Activated B cell treated with CpG ODN at 0.5 μM for 24 hours (primary cell): Measurements from ENCODE around the gene CMTM2. TPM values are rescaled to one million over a fixed set of nuclear protein-coding genes. Genes with fewer than 3 reads are reported as not detected.

ENCODE experiments used
- ATAC-seq: fragments of 200-7000 bp; cut with Tn5 transposase; one replicate; pipeline ENCODE4 v1.10.0; 2021; ENCODE audit warnings: low read depth, mild to moderate bottlenecking, moderate library complexity
- CTCF ChIA-PET: fragments of 350-600 bp; sonication (Branson Sonifier 250); formaldehyde crosslinking; loops from one replicate; lab custom pipeline; 2021; ENCODE audit warnings: antibody characterized with exemption; lab: Charles Lee
- POLR2A ChIA-PET: fragments of 350-600 bp; sonication (Branson Sonifier 250); formaldehyde crosslinking; loops from one replicate; lab custom pipeline; 2021; ENCODE audit warnings: antibody characterized with exemption; lab: Charles Lee
- DNase-seq: peaks from one replicate; pipeline ENCODE4 v3.0.0; 2022
- H3K27ac Mint-ChIP-seq: one replicate; pipeline ENCODE4 v1.8.0; 2020; ENCODE audit warnings: mixed read lengths
- H3K27me3 Mint-ChIP-seq: one replicate; pipeline ENCODE4 v1.8.0; 2021; ENCODE audit warnings: mixed read lengths
- H3K36me3 Mint-ChIP-seq: one replicate; pipeline ENCODE4 v1.8.0; 2021; ENCODE audit warnings: low read depth, mixed read lengths
- H3K4me1 Mint-ChIP-seq: one replicate; pipeline ENCODE4 v1.8.0; 2021; ENCODE audit warnings: mixed read lengths
- H3K4me3 Mint-ChIP-seq: one replicate; pipeline ENCODE4 v1.8.0; 2020; ENCODE audit warnings: mild to moderate bottlenecking, mixed read lengths
- H3K9me3 Mint-ChIP-seq: one replicate; pipeline ENCODE4 v1.8.0; 2020; ENCODE audit warnings: mixed read lengths
- CTCF ChIP-seq: fragments of 200-600 bp; IDR thresholded peaks from one replicate; pipeline ENCODE4 v1.8.0; 2022; ENCODE audit warnings: antibody characterized with exemption, mild to moderate bottlenecking
- intact Hi-C: fragments of 100-400 bp; cut with micrococcal nuclease; formaldehyde crosslinking; loops from one replicate; pipeline ENCODE4 v1.15.1; 2024
- total RNA-seq: library from RNA; stranded (reverse); gene quantifications from 2 replicates; pipeline ENCODE4 v1.2.3, GENCODE V29; 2022

Gene CMTM2
- total RNA-seq, 1 donor from 2014 or later: not detected

GRCh38 chr16:66548868-66549267 lies 30.4 kb upstream of the CMTM2 start:
- ATAC-seq: no peak
- Mint-ChIP-seq H3K4me3 (peak overlapping the region; percentile 78), H3K27me3 (no peaks in the 10 kb centered on the region), H3K36me3 (peaks cover 4% of the 10 kb centered on the region), H3K9me3 (no peaks in the 10 kb centered on the region), H3K4me1 (peaks cover 85% of the 10 kb centered on the region), H3K27ac (peak overlapping the region; percentile 77)
- ChIA-PET POLR2A (interaction anchor here (0.5 to 9.5 kb wide), 4 partner anchors 28 to 96 kb away, joined by 3 to 162 read pairs (median 3); no protein-coding TSS in a partner anchor), CTCF (no interaction called here)
- no peak for DNase-seq
- intact Hi-C loops: loop anchor here (1.0 kb wide), 3 partner anchors 10 to 32 kb away; no protein-coding TSS in a partner anchor
- TF ChIP-seq CTCF: no peak

GRCh38 chr16:66549284-66550131 lies 29.8 kb upstream of the CMTM2 start, which contains the start of gene TK2:
TSS of gene TK2 (minus strand) at chr16:66550122. CDS start at chr16:66550061, 61 bp downstream.
- peaks cover 4% of the 10 kb centered on the region for H3K36me3 Mint-ChIP-seq
- H3K4me1 Mint-ChIP-seq: peaks cover 85% of the 10 kb centered on the region
- H3K27ac Mint-ChIP-seq: peak within 1 kb of the TSS; percentile 77
- H3K4me3 Mint-ChIP-seq: peak within 1 kb of the TSS; percentile 79
- ChIA-PET POLR2A (interaction anchor here (0.6 to 9.5 kb wide), 4 partner anchors 17 to 97 kb away, joined by 3 to 162 read pairs (median 4); no protein-coding TSS in a partner anchor), CTCF (interaction anchor here (1.9 kb wide), 1 partner anchor 37 kb away, joined by 4 read pairs; no protein-coding TSS in a partner anchor)
- TF ChIP-seq CTCF: no peak
- DNase-seq (peak; percentile 64), ATAC-seq (peak; percentile 34)
- no peaks in the 10 kb centered on the region for H3K27me3 Mint-ChIP-seq
- no peaks in the 10 kb centered on the region for H3K9me3 Mint-ChIP-seq
- intact Hi-C loops: loop anchor here (1.0 to 2.0 kb wide), 5 partner anchors 10 to 71 kb away; no protein-coding TSS in a partner anchor

- peaks cover 15% of the 10 kb centered on the region for H3K36me3 Mint-ChIP-seq
- CTCF ChIA-PET: interaction anchor here (0.9 to 1.9 kb wide), 6 partner anchors 13 to 146 kb away, joined by 3 to 5 read pairs (median 4); no protein-coding TSS in a partner anchor
- TF ChIP-seq CTCF: no peak
- DNase-seq: peak; percentile 36
- H3K9me3 Mint-ChIP-seq: no peaks in the 10 kb centered on the region
- H3K27me3 Mint-ChIP-seq: no peaks in the 10 kb centered on the region
- peak overlapping the region; percentile 92 for H3K27ac Mint-ChIP-seq
- H3K4me1 Mint-ChIP-seq: peaks cover 85% of the 10 kb centered on the region
- ATAC-seq: peak; percentile 47
- intact Hi-C loops: loop anchor here (2.0 kb wide), 2 partner anchors 17 to 73 kb away; no protein-coding TSS in a partner anchor
- POLR2A ChIA-PET: interaction anchor here (0.6 to 9.5 kb wide), 9 partner anchors 10 to 53 kb away, joined by 3 to 162 read pairs (median 8); partner anchors contain the start of gene CMTM3
- peak overlapping the region; percentile 96 for H3K4me3 Mint-ChIP-seq
Measured at GRCh38 chr16:66551348-66551759, 27.9 kb upstream of the CMTM2 start.

GRCh38 chr16:66551788-66552285 lies 27.4 kb upstream of the CMTM2 start:
- Mint-ChIP-seq H3K9me3 (no peaks in the 10 kb centered on the region), H3K36me3 (peaks cover 15% of the 10 kb centered on the region), H3K4me1 (peaks cover 81% of the 10 kb centered on the region), H3K27me3 (no peaks in the 10 kb centered on the region), H3K27ac (peak overlapping the region; percentile 92), H3K4me3 (peak overlapping the region; percentile 96)
- intact Hi-C loops: loop anchor here (2.0 kb wide), 2 partner anchors 17 to 73 kb away; no protein-coding TSS in a partner anchor
- ChIA-PET CTCF (interaction anchor here (0.9 to 2.0 kb wide), 9 partner anchors 11 to 147 kb away, joined by 3 to 9 read pairs (median 5); no protein-coding TSS in a partner anchor), POLR2A (interaction anchor here (1.0 to 9.5 kb wide), 15 partner anchors 12 to 186 kb away, joined by 3 to 162 read pairs (median 6); partner anchors contain the start of genes CMTM2 and CMTM3)
- ATAC-seq (no peak), DNase-seq (no peak)
- no peak for TF ChIP-seq CTCF
